T follicular helper cell (primary cell): Measurements from ENCODE around the gene FHIT.

Experiments used
- DNase-seq: peaks from one replicate; pipeline ENCODE4 v3.0.0-alpha.2; 2020; ENCODE audit warnings: low read depth

Gene FHIT

DNA sequence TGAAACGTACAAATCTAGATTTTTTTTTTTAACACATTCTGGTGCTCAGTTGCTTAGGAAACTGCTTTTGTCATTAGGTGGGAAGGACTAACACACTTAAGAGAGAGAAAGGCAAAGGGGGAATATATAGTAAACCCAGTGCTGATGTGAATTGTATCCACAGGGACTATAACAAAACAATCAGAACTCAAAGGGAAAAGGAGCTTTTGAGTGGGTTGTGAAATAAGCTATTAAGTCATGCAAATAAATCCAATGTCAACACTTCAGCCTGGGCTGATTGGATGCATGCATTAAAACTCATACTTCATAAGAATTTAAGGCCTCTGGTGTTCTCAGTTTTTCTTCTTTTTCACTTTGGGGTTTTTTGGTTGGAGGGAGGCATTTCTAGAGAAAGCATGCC, 628.9 kb downstream of the FHIT start:
- no peak for DNase-seq

DNA sequence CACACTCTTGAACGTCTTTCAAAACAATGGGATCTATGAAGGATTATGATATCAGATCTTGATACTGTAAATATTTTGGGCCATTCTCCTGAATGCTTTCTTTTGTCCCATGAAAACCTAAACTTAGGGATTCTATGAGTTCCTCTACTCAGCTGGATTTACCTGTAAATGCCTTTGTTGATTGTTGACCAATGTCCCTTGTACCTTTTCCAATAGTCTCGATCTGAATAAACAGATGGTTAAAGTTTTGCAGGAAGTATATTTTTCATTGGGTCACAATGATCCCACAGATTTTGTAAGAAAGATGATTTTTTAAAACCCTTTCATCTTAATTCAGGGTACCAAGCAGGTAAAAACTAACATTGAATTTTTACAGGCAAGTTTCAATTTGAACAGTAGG, 634.1 kb downstream of the FHIT start:
- no peak for DNase-seq

DNA sequence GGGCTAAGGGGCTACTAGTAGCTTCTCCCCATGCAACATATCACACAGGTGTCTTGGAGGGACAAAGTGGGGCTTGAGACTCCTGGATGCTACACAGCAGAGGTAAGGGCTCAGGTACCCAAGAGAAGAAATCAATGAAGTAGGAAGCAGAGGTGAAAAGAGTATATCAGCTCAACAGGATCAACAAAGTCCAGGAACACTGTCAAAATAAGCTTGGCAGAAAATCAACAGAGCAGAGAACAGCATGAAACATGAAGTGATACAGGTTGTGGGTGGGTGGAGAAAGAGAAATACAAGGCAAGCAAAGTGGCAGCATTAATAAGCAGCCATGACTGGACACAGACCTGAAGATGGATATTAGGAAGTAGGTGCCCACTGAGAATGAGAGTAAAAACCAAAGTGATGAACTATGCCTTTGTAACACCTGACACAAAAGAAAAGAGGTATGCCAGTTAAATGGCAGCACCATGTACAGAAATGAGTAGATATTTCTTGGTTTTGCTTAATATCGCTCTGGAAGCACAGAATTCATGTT, 637.4 kb downstream of the FHIT start:
- no peak for DNase-seq

DNA sequence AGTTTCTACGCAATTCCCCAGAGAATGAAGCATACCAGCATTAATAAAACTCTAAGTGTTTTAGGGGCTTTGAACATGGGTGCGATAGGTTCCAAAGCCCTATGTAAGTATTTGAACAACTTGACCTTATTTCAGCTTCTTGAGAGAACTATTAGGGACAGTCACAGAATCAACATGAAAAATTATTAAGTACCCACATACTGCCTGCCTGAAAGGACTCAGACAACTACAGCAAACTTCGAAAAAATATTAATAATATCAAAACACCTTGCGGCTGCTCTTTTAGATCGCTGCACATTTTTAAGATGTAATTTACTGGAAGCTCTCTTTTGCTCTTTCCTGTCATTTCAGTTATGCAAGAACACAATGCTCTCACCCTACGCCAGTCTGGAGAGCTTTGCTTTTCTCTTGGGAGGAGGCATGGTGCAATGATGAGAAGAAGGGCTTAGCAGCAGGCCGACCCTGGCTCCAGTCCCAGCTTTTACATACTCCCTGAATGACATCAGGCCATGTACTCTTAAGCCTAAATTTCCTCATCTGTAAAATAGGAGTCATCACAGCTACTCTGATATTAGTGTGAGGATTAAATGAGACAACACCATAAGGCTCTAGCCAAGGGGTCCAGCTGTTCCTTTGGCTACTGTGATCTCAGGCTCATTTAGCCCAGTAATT, 640.7 kb downstream of the FHIT start:
- no peak for DNase-seq

DNA sequence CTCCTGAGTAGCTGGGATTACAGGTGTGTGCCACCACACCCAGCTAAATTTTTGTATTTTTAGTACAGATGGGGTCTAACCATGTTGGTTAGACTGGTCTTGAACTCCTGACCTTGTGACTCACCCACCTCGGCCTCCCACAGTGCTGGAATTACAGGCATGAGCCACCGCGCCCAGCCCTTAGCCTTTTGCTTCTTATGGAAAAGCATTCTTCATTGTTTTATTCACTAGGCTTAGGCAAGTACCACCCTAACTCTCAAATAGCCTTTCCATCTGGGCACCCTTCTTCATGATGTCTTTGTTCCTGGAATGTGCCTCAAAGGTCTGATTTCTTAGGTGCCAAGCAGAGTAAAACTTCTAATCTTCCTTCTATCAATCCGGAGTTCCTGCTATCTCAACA, 641.8 kb downstream of the FHIT start:
- DNase-seq: no peak

DNA sequence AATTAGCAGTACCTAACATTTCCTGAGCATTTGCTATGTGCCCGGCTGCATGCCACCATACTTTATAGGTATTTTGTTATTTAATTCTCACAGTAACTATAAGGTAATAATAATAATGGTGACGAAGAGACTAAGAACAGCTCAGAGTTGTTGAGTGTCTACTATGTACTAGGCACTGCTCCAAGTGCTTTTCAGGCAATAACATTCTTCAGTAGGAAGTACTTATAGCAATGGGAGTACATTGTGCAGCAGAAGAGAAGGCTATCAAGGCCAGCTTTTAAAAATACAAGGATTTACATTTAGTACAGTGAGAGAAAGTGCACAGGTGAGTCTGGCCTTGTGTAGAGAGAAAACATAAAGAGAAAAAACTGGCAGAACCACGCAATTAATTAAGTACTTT, 647.4 kb downstream of the FHIT start:
- no peak for DNase-seq

DNA sequence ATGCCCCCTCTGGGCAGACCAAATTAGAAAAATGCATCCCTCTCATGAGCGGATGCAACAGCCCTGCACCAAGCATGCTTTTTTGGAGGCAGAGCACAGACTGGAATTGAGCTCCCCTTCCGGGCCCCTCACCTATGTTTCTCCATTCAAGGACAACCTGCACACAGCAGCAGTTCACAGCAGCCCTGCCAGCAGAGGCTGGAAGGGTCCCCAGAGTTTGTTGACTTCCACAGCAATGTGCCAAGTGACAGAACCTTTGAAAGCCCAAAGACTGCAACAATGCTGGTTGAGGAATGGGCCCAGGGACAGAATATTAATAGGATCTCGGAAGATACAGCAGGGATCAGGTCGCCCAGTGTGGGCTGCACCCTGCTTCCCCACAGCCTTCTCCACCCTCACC, 650.4 kb downstream of the FHIT start:
- no peak for DNase-seq

DNA sequence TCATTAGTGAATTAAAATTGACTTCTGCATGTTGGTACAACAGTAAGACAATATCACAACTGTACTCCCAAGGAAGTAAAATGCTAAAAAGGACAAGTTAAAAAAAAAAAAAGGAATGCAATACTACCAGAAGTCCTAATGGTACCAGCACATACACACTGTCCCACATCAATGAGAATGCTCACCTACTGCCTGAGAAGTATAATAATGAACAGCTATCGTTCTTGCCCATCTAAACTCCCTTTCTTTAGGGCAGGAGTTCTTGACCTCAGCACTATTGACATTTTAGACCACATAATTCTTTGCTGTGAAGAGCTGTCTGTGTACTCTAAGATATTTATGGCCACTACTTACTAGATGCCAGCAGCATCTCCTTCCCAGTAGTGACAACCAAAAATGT, 651.7 kb downstream of the FHIT start:
- DNase-seq: no peak

DNA sequence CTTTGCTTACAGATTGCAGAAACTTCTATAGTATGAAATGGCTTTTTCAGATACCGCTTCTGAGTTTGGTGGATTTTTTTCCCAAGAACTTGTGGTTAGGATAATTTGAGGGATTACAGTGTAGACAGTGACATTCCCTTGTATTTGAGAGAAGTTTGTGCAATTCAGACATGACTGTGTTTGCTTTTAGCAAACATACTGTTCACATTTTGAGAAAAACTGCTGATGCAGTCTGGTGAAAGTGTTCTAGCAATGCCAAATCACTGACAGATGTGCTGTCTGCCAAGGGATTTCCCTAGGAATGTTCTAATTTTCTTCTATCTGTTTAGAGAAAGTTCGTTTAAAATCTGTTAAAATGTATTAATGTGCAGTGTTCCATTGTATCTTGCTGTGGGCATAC, 652.6 kb downstream of the FHIT start:
- no peak for DNase-seq

DNA sequence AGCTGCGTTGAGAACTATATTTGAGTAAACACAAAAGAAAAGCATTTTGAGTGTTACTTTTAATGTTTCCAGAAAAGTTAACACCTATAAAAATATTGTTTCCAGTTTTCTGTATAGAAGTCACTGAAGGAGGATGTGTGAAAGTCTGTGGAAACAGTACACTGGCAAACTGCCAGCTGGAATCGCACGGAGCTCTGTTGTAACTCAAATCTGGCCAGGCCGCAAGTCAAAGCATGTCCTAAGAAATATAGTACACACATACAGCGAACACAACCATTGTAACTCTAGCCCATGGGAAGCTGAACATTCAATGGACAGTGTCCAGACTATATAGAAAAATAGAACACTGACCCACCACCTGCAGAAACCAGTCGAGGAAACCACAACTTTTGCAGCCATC, 657.2 kb downstream of the FHIT start:
- DNase-seq: no peak

DNA sequence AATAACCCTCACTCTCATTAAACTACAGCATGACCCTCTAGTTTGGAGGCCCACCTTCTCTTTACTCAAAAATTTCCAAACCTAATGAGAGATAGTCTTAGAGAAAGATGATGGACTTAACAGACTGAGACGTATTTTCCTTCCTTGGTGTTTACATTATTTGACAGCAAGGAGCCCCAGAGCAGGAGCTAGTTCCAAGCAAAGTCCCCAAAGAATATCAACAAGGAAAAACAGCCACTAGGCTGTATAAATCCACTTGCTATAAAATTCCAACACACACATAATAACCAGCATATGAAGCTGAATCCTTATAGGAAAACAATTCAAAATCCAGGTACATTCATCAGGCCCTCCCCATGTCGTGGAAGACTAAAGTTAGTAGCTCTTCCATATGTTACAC, 660.0 kb downstream of the FHIT start:
- DNase-seq: no peak

DNA sequence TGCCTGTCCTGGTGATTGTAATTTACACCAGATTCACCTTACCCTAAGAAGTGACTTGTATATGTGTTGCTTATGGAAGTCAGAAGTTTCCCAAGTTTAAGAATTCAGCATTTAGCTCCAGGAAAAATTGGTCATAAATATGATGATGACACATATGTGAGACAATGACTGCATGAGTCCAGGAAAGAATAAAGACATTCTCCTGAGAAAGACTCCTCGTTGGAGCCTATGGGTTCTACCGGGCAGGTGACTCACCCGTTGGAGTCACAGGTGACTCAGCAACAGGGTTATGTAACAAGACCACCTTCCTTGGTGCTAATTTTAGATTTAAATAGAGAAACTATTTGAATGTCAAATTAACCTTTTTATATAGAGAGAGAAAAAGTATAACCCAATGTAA, 662.4 kb downstream of the FHIT start:
- DNase-seq: no peak

DNA sequence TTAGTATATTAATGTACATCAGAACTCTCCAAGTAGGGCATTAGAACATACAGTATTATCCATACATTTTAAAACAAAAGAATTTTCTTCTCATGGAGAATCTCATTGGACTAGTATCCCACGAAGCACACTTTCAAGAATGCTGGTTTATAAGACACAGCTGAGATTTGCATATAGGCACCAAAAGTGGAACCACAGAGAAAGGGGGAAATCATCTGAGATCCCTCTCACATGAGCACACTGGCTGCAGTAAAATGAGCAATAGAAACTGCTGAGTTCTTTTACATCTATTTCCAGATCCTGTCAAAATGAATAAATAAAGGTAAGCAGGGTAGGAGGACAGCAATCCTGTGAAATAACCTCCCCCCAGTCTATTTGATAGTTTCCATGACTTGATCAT, 665.3 kb downstream of the FHIT start:
- DNase-seq: no peak

DNA sequence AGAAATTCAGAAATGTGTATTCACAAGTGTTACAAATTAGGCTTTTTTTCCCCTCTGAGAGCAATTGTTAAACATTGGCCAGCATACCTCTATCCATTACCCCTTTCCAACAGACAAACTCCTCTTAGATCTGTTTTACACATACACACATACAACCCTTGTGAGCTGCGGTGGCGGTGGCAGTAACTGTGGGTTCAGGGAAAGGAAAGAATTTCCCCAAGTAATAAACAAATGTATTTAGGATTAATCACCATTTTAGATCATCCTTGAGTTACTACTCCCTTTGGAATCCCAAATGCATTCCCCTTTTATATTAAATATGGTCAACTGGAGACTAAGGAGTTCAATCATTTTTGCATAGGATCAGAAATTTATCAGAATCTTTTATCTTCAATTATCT, 667.0 kb downstream of the FHIT start:
- no peak for DNase-seq

DNA sequence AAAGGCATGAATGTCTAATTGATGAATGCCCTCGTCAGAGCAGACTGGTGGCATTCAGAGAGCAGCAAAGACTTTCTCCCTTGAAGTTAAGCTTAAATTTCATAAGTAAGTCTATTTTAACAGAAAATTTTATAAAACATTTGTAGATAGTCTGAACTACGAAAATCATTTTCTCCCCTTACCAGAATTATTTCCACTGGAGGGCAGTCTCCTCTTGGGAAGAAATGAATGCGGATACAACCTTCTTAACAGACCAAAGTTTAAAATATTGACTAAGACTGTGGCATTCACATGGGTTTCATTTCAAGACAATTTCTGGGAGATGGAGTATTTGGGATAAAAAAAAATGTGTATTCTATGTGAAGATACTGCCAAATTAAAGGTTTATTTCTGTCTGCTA, 669.0 kb downstream of the FHIT start:
- DNase-seq: no peak

DNA sequence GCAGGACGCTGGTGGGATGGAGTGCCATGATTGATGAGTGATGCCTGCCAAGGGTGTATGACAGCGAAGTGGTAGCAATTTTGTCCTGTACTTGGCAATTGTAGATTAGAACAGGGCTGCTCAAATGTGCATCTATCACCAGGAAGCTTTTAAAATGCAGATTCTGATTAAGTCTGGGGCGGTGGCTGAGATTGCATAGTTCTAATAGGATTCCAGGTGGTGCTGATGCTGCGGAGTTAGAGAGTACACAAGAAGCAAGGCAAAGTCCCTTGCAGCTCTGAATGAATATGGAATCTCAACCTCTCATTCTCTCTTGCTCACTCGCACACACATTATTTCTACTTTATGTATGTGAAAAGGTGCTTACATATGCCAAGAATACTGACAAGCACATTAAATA, 670.4 kb downstream of the FHIT start:
- no peak for DNase-seq

DNA sequence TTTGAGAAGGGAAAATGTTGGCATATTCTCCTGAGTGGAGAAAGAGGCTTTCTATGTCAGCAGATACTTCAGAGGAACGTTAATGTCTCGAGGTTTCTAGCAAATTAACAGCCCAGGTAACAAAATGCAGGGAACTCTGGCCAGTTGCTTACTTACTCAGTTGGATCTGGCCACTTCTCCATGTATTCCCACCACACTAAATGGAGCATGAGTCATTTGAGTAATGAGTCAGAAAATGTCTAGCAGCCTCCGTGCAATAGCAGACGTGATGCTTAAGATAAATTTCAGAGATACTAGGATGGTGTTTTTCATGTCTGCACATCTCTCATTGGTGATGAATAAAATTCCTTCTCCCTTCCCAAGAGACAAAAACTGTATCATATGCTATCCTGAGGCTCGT, 671.5 kb downstream of the FHIT start:
- no peak for DNase-seq

DNA sequence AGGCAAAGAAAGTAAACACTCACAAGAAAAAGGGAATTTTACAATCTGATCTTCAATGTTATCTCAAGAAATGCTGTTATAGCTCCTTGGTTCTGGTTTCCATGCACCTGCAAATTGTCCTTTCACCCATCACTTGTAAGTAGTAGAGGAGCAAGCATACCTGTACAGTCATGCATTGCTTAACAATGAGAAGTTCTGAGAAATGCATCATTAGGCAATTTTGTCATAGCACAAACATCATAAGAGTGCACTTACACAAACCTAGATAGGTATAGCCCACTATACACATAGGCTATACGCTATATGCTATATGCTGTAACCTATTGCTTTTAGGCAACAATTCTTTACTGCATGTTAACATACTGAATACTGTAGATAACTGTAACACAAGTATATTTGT, 672.3 kb downstream of the FHIT start:
- no peak for DNase-seq

DNA sequence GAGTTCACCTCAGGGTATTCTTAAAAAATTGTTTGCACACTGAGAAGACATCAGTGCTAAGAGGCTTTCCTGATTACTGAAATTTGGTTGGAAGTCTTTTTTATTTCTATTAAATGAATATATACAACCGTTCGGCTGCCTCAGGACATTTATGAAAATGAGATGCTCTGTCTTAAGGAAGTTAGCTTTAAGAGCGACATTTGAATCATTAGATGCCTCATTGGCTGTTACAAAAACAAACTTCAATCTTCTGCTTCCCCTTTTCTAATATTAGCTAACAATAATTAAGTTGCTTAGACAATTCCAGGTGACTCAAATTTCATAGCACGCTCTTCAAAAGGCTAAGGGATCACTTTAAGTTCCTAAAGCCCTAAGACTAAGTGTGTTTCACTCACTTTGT, 673.7 kb downstream of the FHIT start:
- no peak for DNase-seq

DNA sequence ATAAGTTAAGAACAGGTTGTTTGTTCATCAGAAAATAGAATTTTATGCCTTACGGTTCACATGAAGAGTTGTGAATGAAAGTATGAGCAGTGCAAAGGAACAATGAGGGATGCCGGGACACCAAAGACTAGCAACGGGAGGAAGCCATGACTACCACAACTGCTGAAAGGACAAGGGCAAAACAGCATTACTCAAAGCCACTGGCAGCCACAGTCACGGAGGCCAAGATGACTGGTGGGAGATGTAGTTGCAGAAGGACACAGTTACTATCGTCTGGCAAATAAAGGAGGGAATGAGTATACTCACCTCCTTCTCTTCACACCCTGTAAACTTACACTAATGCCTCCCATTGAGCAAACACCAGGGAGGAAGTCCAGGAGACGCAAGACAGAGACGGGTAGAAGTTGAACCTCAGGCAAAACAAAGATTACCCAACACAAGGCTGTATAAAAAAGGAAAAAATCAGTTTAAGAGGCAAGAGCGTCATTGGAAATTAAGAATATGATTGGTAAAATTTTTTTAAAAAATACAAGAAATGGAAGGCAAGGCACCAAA, 675.5 kb downstream of the FHIT start:
- no peak for DNase-seq

DNA sequence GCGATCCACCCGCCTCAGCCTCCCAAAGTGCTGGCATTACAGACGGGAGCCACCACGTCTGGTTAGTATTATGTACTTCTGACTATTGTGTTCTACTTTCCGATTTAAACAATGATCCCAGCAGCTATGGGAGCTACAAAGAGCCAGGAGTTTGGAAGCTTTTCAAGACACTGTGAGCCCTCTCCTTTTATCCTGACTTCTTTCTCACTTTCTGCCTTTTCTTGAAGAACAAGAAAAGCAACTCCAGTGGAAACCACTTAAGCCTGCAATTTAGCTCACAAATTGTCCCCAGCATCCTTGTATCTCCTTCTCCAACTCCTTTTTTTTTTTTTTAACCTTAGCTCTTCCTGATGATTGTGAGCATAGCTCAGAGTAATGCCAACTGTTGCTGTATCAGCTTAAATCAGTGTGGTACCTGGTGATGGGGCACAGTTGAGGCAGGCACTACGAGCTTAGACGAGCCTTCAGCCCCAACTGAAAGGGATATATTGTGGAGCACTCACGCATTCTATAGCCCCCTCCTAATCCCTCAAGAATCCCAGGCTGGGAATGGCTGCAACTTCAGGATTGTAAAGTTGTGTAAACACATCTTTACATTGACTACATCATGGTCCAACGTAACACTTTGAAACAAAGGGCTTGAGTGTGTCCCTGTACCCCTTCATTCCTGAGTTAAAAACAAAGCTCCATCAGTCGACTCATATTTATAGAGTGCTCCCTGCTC, 677.0 kb downstream of the FHIT start:
- no peak for DNase-seq

DNA sequence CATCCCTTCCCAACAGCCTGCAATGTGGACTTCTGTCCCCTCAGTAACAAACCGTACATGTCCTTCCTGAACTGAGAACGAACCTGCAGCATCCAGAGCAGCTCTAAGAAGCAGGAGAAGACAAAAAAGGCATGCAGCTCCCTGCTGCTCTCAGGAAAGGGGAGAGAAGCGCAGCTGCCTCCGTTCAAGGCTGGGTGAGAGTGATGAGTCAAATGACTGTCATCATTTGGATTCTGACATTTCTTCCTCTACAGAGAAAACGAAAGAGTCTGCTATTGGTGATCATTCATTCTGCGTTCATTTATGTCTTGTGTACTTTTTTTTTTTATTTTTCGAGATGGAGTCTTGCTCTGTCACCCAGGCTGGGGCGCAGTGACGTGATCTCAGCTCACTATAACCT, 677.8 kb downstream of the FHIT start:
- DNase-seq: no peak

DNA sequence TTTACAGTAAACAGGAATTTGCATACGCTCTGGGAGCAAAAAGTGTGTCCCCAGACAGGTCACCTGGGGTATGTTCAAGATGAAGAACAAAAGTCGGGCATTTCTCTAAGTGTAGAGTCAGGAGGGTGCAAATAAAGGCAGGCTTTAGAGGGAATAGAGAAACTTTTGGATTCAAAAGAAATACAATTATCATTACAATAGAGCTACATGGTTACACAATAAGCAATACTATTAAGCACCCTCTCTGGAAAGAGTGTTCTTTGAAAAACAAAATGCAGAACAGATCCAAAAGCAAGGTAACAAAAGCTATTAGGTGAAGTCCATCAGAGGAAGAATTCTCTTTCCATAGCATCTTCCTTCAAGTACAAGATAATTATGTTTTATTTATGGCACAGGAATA, 679.7 kb downstream of the FHIT start:
- no peak for DNase-seq

DNA sequence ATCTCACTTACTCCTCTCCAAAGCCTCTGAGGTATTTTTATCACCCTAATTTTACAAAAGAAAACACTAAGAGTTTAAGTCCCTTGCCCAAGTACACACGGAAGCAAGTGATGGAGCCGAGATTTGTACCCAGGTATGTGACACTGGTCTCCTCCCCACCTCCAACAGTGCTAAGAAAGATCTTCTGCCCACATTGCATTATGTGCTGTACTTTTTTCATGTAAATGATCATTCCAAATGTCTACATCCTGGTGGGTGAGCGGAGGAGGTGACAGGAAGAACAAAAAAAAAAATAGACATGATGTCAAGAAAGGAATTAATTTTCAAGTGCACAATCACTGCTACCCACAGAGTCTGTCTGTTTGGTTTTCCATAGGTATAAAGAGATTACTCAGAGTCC, 694.1 kb downstream of the FHIT start:
- no peak for DNase-seq
